Stimulated activated CD8-positive, alpha-beta memory T cell treated with anti-CD3 and anti-CD28 coated beads, Interleukin-7, amount 100 ng/mL, for 48 hours (primary cell): ENCODE results near the gene KLC1.
"Not testable (repeated sequence)": the region's sequence is repeated elsewhere in the genome, so short reads cannot be mapped to it uniquely, and the experiment has no call there.

Experiments
- DNase-seq, 2 donors: peaks; one replicate each; pipeline ENCODE4 v3.0.0-alpha.2; 2020; ENCODE audit warnings: low read depth in 1 of 2; ENCODE audit errors: extremely low read depth in 1 of 2

Gene KLC1

DNA sequence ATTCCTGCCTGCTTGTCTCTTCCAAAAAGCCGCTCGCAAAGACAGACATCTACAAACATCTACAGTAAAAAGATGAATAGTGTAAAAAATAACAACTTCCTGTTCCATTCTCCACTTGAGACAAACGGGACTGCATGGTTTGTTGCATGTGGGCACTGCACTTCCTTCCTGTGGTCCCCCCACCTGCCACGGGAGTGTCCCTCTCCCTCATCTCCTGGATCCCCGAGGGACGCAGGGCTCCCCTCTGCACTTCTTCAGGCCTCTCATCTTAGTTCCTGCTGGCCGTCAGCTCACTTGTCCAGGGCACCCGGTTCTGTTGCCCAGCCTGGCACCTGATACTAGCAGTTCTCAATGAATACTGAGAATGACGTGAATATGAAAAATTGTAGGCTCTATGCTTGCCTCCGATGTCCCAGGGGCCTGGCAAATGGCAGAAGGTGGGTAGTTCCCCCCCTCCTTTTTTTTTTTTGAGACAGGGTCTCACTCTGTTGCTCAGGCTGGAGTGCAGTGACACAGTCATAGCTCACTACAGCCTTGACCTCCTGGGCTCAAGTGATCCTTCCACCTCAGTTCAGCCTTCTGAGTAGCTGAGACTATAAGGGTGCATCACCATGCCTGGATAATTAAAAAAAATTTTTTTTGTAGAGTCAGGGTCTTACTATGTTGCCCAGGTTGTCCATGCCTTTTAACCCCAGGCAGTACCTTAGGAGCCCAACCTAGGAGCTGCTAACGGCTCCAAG is 3.5 kb upstream of the KLC1 start:
- no peak for DNase-seq

GRCh38 chr14:103626146-103626850 is 2.7 kb upstream of the KLC1 start:
- DNase-seq, result no peak

DNA sequence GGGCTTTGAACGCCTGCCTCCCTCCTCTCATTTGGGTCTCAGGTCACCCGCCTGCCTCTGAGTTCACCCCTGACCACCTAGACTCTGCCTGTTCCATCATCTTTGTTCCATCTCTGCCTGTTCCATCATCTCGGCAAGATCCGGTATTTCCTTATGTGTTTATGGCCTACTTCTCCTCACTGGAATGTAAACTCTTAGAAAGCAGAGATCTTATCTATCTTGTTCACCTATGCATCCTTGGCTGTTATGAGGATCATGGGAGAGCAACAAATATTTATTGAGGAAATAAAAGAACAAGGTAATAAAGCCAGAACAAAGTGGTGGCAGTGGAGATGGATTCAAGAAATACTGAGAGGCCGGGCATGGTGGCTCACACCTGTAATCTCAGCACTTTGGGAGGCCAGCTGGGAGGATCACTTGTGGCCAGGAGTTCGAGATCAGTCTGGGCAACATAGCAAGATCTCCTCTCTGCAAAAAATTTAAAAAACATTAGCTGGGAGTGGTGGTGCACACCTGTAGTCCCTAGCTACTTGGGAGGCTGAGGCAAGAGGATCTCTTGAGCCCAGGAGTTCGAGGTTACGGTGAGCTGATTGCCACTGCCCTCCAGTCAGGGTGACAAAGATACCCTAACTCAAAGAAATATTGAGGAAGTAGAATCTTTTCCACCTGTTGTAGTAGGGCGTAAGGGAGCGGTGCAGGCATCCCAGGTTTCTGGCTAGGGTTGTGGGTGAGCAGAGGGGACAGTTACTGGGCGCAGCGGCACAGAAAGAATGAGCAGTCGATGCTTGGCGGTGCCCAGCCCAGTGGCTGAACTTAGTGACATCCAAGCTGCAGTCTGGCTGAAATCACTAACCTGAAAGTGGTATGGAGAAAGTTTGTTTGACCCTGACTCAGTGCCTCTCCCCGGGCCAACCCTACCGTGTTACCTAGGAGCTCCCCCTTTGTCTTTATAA is 1.7 kb upstream of the KLC1 start:
- DNase-seq, result no peak

DNA sequence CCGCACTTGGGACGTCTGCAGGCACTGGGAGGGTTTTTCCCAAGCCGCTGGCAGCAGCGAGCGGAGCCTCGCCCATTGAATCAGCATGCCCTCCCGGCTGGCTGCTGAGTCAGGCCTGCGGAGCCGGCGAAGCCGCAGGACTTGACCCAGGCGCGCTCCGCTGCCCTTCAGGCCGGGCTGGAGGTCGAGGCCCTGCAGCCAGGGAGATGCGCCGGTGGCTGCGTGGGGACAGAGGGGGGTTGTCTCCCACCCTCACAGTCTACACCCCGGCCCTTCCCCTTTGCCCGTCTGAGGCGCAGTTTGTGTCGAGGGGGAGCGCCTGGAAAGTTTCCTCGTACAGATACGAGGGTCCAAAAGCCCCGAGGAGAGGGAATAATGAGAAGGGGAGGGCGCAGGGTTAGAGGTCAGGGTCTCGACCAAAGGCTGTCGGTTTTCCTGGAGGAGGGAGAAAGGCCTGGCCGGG is 759 bp upstream of the KLC1 start:
- no peak for DNase-seq

GRCh38 chr14:103629503-103630121 is 601 bp downstream of the KLC1 start:
- DNase-seq, result peak in 1 of 2 donors; percentile 12

GRCh38 chr14:103630364-103631108 is 1.5 kb downstream of the KLC1 start:
- DNase-seq, result no peak

GRCh38 chr14:103633391-103633790 is 4.4 kb downstream of the KLC1 start:
- no peak for DNase-seq

- no peak for DNase-seq
Observed at GRCh38 chr14:103634156-103634555, 5.1 kb downstream of the KLC1 start.

DNA sequence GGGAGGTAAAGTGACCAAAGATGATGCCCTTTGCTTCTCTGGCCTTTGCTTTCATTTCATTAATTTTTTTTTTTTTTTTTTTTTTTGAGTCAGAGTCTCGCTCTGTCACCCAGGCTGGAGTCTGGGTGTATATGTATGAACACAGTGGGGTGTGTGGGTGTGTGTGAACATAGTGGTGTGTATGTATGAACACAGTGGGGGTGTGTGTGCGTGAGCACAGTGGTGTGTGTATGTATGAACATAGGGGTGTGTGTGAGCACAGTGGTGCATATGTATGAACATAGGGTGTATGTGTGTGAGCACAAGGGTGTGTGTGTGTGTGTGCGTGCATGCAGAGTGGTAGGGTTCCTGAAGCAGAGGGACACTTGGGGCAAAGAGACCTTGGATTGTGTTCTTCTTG is 9.6 kb downstream of the KLC1 start:
- no peak for DNase-seq

DNA sequence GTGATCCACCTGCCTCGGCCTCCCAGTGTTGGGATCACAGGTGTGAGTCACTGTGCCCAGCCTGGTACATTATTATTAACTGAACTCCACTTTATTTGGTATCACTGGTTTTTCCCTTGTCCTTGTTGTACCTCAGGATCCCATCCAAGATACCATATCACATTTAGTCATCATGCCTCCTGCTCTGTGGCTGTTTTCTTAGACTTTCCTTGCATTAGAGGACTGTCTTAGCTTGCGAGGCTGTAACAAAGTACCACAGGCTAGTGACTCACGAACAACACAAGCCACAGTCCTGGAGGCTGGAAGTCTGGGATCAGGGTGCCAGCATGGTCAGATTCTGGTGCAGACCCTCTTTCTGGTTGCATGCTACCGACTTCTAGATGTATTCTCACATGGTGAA is 12.2 kb downstream of the KLC1 start:
- no peak for DNase-seq

GRCh38 chr14:103646189-103646588 is 17.2 kb downstream of the KLC1 start:
- DNase-seq, result no peak

GRCh38 chr14:103649001-103649400 is 20.0 kb downstream of the KLC1 start:
- DNase-seq, result no peak

- no peak for DNase-seq
Observed at GRCh38 chr14:103650213-103650612, 21.2 kb downstream of the KLC1 start.

- no peak for DNase-seq
Observed at GRCh38 chr14:103651585-103651984, 22.6 kb downstream of the KLC1 start.

- DNase-seq, result no peak
Observed at GRCh38 chr14:103652806-103653205, 23.8 kb downstream of the KLC1 start.

DNA sequence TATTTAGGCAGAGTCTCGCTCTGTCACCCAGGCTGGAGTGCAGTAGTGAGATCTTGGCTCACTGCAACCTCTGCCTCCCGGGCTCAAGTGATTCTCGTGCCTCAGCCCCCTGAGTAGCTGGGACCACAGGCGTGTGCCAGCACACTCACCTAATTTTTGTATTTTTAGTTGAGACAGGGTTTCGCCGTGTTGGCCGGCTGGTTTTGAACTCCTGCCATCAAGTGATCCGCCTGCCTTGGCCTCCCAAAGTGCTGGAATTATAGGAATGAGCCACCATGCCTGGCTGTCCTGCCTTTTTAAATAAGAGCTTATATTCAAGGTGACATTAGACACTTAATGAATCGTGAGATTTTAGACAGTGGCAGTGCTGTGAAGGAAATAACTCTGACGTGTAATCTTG is 24.3 kb downstream of the KLC1 start:
- DNase-seq, result not testable (repeated sequence)

GRCh38 chr14:103653805-103654204 is 24.8 kb downstream of the KLC1 start:
- DNase-seq, result no peak

- DNase-seq, result no peak
Observed at GRCh38 chr14:103654619-103655018, 25.6 kb downstream of the KLC1 start.

GRCh38 chr14:103656031-103656755 is 27.2 kb downstream of the KLC1 start:
- no peak for DNase-seq

DNA sequence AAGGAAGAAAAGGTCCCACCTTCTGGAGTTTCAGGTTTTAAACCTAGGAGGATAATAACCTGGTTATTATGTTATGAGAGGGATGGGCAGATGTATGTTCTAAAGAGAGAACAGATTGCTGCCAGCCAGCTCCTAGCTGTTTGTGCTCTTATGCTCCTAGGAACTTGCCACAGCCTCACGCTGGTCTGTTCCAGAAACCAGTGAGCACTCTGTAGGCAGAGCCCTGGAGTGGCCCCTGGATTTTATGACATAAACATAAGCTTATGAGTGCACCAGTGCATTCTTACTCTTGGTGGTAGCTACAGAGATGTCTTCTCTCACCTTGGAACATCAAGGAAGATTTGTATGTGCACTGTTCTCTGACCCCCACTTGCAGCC is 27.7 kb downstream of the KLC1 start:
- DNase-seq, result no peak
